ENCODE data around the gene PTPN1.
"Not testable (repeated sequence)": the region's sequence is repeated elsewhere in the genome, so short reads cannot be mapped to it uniquely, and the experiment has no call there.

PTPN1 gene

GRCh38 chr20:50559149-50559548 lies 49.0 kb downstream of the PTPN1 start:
- no peak for DNase-seq

GRCh38 chr20:50559856-50560638 lies 49.9 kb downstream of the PTPN1 start:
- DNase-seq = no peak

- DNase-seq = no peak
Observed at GRCh38 chr20:50560867-50561266, 50.7 kb downstream of the PTPN1 start.

- peak; percentile 95 for DNase-seq
Observed at GRCh38 chr20:50561379-50562078, 51.3 kb downstream of the PTPN1 start.

- no peak for DNase-seq
Observed at GRCh38 chr20:50562262-50562701, 52.1 kb downstream of the PTPN1 start.

- no peak for DNase-seq
Observed at GRCh38 chr20:50563133-50563944, 53.2 kb downstream of the PTPN1 start.

- no peak for DNase-seq
Observed at GRCh38 chr20:50565383-50565782, 55.2 kb downstream of the PTPN1 start.

- no peak for DNase-seq
Observed at GRCh38 chr20:50565871-50566270, 55.7 kb downstream of the PTPN1 start.

GRCh38 chr20:50567860-50568548 lies 57.8 kb downstream of the PTPN1 start:
- no peak for DNase-seq

- no peak for DNase-seq
Observed at GRCh38 chr20:50568549-50568942, 58.4 kb downstream of the PTPN1 start.

- not testable (repeated sequence) for DNase-seq
Observed at GRCh38 chr20:50569487-50569863, 59.3 kb downstream of the PTPN1 start.

- DNase-seq = peak; percentile 18
Observed at GRCh38 chr20:50569864-50570836, 60.0 kb downstream of the PTPN1 start.

- DNase-seq = no peak
Observed at GRCh38 chr20:50571466-50571865, 61.3 kb downstream of the PTPN1 start.

- peak; percentile 49 for DNase-seq
Observed at GRCh38 chr20:50572938-50573777, 63.0 kb downstream of the PTPN1 start.

GRCh38 chr20:50574108-50574507 lies 63.9 kb downstream of the PTPN1 start:
- no peak for DNase-seq

- no peak for DNase-seq
Observed at GRCh38 chr20:50574586-50574985, 64.4 kb downstream of the PTPN1 start.

- DNase-seq = peak; percentile 49
Observed at GRCh38 chr20:50575865-50576720, 65.9 kb downstream of the PTPN1 start.

- no peak for DNase-seq
Observed at GRCh38 chr20:50577175-50578018, 67.2 kb downstream of the PTPN1 start.

Measured in fibroblast of skin of scalp (primary cell).